ENCODE data around the gene CRYZ. TPM values are rescaled to one million over a fixed set of nuclear protein-coding genes. Genes with fewer than 3 reads are reported as not detected.
A peak's percentile ranks its signal among the peaks of the same experiment; 100 is the strongest.
"Not testable (repeated sequence)": the region's sequence is repeated elsewhere in the genome, so short reads cannot be mapped to it uniquely, and the experiment has no call there.

CRYZ gene
- total and polyA plus RNA-seq, 12 donors = 16.1 to 58.4 (median 39.8) TPM

- intact Hi-C loops (cut with DNase I) = loop anchor here in 1 of 10 donors (5.0 kb wide), 1 partner anchor 440 kb away; no protein-coding TSS in a partner anchor
- Histone ChIP-seq H3K27me3 (peaks cover 0 to 2% (median 0%) of the 10 kb centered on the region in 7 donors), H3K4me1 (no peaks in the 10 kb centered on the region), H3K4me3 (no peak overlapping the region), H3K27ac (no peak overlapping the region), H3K9me3 (no peaks in the 10 kb centered on the region), H3K36me3 (peaks cover 0 to 40% (median 0%) of the 10 kb centered on the region in 9 donors)
- ATAC-seq (no peak), DNase-seq (no peak)
- TF ChIP-seq, protein P1, sequence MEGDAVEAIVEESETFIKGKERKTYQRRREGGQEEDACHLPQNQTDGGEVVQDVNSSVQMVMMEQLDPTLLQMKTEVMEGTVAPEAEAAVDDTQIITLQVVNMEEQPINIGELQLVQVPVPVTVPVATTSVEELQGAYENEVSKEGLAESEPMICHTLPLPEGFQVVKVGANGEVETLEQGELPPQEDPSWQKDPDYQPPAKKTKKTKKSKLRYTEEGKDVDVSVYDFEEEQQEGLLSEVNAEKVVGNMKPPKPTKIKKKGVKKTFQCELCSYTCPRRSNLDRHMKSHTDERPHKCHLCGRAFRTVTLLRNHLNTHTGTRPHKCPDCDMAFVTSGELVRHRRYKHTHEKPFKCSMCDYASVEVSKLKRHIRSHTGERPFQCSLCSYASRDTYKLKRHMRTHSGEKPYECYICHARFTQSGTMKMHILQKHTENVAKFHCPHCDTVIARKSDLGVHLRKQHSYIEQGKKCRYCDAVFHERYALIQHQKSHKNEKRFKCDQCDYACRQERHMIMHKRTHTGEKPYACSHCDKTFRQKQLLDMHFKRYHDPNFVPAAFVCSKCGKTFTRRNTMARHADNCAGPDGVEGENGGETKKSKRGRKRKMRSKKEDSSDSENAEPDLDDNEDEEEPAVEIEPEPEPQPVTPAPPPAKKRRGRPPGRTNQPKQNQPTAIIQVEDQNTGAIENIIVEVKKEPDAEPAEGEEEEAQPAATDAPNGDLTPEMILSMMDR (IDR thresholded peaks at IDR 0.05) = peak in 2 of 9 donors; percentile 10 to 36
- WGBS, 2 donors = 61 to 67% methylated on average over 3 of the region's 3 CpGs
Measured at GRCh38 chr1:74767490-74767889, 34.6 kb upstream of the CRYZ start.

DNA sequence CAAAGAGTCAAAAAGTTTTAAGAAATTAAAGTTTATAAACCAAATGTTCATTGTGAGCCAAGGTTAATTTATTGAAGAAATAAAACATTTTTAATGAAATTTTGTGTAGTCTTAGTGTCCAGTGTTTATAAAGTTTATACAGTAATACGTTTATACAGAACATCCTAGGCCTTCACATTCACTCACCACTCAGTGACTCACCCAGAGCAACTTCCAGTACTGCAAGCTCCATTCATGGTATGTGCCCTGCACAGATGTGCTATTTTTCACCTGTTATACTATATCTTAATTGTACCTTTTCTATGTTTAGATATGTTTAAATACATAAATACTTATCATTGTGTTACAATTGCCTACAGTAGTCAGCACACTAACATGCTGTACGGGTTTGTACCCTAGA, 33.7 kb upstream of the CRYZ start:
- Histone ChIP-seq H3K4me3 (no peak overlapping the region), H3K27me3 (no peaks in the 10 kb centered on the region), H3K9me3 (no peaks in the 10 kb centered on the region), H3K4me1 (no peaks in the 10 kb centered on the region), H3K27ac (no peak overlapping the region), H3K36me3 (peaks cover 0 to 49% (median 0%) of the 10 kb centered on the region in 9 donors)
- DNase-seq = no peak
- intact Hi-C loops (cut with DNase I) = loop anchor here in 1 of 10 donors (5.0 kb wide), 1 partner anchor 441 kb away; no protein-coding TSS in a partner anchor
- ATAC-seq = no peak
- TF ChIP-seq, protein P1 (IDR thresholded peaks at IDR 0.05) = no peak
- WGBS, 2 donors = 76 to 90% methylated on average over 2 of the region's 2 CpGs

DNA sequence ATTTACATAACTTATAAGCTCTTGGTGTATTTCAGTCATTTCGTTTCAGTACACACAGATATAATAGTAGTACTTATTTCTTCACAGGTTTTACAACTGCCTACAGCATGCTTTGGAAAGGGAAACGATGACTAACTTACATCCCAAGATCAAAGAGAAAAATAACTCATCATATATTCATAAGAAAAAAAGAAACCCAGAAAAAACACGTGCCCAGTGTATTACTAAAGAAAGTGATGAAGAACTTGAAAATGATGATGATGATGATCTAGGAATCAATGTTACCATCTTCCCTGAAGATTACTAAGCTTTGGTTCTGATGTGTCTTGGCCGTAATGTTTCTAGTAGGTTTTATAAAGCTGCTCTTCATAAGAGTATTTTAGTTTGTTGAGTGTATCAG, 31.0 kb upstream of the CRYZ start:
- DNase-seq = no peak
- Histone ChIP-seq H3K4me1 (no peaks in the 10 kb centered on the region), H3K27me3 (no peaks in the 10 kb centered on the region), H3K27ac (no peak overlapping the region), H3K4me3 (no peak overlapping the region), H3K36me3 (peaks cover 0 to 77% (median 13%) of the 10 kb centered on the region in 9 donors), H3K9me3 (no peaks in the 10 kb centered on the region)
- intact Hi-C loops (cut with DNase I) = no loop called here
- WGBS, 2 donors = 87 to 89% methylated on average over 4 of the region's 4 CpGs
- TF ChIP-seq, protein P1 (IDR thresholded peaks at IDR 0.05) = no peak
- no peak for ATAC-seq

GRCh38 chr1:74756650-74757049, 23.8 kb upstream of the CRYZ start:
- H3K4me1 ChIP-seq; H3K27me3 ChIP-seq; DNase-seq; H3K4me3 ChIP-seq; H3K27ac ChIP-seq; H3K9me3 ChIP-seq; ATAC-seq; intact Hi-C loops (cut with DNase I): not testable (repeated sequence)
- peaks cover 0 to 98% (median 55%) of the 10 kb centered on the region in 9 donors for H3K36me3 ChIP-seq
- WGBS, 2 donors = 97 to 98% methylated on average over 2 of the region's 2 CpGs

- H3K27me3 ChIP-seq = no peaks in the 10 kb centered on the region
- no peaks in the 10 kb centered on the region for H3K9me3 ChIP-seq
- H3K27ac ChIP-seq = no peak overlapping the region
- intact Hi-C loops (cut with DNase I) = no loop called here
- no peak for DNase-seq
- no peak overlapping the region for H3K4me3 ChIP-seq
- TF ChIP-seq, protein P1 (IDR thresholded peaks at IDR 0.05) = no peak
- H3K36me3 ChIP-seq = peaks cover 0 to 98% (median 56%) of the 10 kb centered on the region in 9 donors
- no peak for ATAC-seq
- no peaks in the 10 kb centered on the region for H3K4me1 ChIP-seq
Measured at GRCh38 chr1:74755475-74755874, 22.6 kb upstream of the CRYZ start.

Data from heart right ventricle (tissue), 16 donors.